HG03342 (cell line): Measurements from ENCODE around the gene NID2.

Experiments
- ATAC-seq: cut with Tn5 transposase; IDR thresholded peaks from one replicate; pipeline ENCODE4 v1.9.1; 2021; ENCODE audit warnings: mild to moderate bottlenecking, moderate library complexity; ENCODE audit not compliant: unreplicated experiment

The NID2 gene

DNA sequence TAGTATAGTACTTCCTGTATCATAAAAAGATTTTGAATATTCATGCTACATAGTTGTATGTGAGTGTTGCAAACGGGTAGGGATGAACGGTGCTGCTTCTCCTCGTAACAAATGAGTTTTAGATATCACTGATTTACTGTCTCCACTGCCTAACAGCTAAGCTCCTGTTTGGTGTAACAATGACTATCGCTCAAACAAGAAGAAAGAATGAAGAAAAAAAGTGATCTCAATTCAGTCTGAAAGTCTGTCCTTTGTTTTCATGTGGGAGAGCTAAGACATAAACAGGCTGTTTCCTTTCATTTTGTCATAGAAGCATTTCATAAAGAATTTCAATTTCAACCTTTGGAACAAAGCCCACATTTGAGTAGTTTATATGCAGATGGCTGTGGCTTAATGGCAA, 105.6 kb downstream of the NID2 start:
- no peak for ATAC-seq

DNA sequence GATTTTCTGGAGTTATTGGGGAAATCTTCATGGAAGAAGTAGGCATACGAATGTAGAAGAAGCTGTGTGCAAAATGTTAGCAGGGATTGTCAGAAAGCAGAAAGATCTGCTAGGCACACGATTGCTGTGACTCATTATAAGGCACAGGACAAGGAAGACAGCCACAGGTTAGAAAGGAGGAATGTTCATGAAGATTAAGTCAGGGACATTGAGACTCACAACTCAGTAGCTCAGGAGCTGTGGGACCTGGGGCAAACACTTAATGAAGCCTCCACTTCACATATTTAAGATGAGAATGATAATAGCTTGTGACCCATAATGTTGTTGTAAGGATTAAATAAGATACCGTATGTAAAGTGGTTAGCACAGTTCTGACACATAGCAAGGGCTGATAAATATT, 106.1 kb downstream of the NID2 start:
- ATAC-seq: no peak

DNA sequence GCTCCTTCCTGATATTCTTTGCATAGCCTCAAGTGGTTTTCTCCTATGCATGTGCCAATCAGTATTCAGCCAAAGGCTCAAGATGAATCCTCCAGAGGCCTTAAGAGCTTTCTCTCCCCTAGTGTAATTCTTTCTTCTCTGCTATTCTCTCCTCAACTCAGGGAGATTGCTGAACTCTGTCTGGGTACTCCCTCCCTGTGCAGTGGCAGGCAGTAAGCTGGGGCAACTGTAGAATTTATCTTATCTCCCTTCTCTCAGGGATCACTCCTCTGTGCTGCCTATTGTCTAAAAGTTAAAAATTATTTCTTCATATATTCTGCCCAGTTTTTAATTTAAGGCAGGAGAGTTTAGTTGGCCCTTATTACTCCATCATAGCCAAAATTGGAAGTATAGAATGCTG, 108.0 kb downstream of the NID2 start:
- no peak for ATAC-seq

DNA sequence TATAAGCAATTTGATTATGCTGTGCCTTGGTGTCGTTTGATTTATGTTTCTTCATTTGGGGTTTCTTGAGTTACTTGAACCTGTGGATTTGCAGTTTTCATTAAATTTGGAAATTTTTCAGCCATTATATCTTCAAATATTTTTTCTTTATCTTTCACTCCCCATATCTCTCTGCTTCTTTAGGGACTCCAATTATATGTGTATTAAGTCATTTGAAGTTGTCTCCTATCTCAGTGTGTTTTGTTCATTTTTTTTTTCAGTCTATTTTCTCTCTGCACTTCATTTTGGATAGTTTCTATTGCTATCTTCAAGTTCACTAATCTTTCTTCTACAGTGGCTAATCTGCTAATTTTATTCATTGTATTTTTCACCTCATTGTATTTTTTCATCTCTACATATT, 108.9 kb downstream of the NID2 start:
- ATAC-seq: no peak

DNA sequence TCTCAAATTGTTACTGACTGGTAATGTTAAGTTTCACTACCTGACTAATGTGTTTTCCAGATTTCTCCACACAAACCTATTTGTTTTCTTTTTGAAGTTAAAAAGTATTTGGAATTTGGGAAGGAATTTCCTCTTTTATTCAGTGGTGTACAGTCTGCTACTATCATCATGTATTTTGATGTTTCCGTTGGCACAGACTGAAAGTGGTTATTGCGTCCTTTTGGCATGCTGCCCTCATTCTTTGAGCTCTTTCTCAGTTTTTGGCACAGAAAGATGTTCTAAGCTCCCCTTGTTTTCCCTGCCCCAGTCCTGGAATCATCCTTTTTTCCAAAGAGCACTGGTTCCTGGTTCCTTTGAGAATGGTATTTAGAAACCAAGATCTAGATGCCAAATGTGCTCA, 110.9 kb downstream of the NID2 start:
- ATAC-seq: no peak
